Measurements from ENCODE around the gene ARHGEF1.
"Not testable (repeated sequence)": the region's sequence is repeated elsewhere in the genome, so short reads cannot be mapped to it uniquely, and the experiment has no call there.

ARHGEF1 gene

GRCh38 chr19:41910240-41910991 is 27.4 kb downstream of the ARHGEF1 start:
- no peak overlapping the region for H3K4me3 ChIP-seq (replicated peaks; ENCODE audit: low read depth, low read length)
- DNase-seq (ENCODE audit: extremely low read depth, low read depth) = no peak
- TF ChIP-seq, protein P1, sequence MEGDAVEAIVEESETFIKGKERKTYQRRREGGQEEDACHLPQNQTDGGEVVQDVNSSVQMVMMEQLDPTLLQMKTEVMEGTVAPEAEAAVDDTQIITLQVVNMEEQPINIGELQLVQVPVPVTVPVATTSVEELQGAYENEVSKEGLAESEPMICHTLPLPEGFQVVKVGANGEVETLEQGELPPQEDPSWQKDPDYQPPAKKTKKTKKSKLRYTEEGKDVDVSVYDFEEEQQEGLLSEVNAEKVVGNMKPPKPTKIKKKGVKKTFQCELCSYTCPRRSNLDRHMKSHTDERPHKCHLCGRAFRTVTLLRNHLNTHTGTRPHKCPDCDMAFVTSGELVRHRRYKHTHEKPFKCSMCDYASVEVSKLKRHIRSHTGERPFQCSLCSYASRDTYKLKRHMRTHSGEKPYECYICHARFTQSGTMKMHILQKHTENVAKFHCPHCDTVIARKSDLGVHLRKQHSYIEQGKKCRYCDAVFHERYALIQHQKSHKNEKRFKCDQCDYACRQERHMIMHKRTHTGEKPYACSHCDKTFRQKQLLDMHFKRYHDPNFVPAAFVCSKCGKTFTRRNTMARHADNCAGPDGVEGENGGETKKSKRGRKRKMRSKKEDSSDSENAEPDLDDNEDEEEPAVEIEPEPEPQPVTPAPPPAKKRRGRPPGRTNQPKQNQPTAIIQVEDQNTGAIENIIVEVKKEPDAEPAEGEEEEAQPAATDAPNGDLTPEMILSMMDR (IDR thresholded peaks at IDR 0.05; ENCODE audit: low read depth, low read length, missing control alignments) = no peak

GRCh38 chr19:41910992-41911888 is 28.3 kb downstream of the ARHGEF1 start:
- no peak overlapping the region for H3K4me3 ChIP-seq (replicated peaks; ENCODE audit: low read depth, low read length)
- TF ChIP-seq, protein P1 (IDR thresholded peaks at IDR 0.05; ENCODE audit: low read depth, low read length, missing control alignments) = no peak
- DNase-seq (ENCODE audit: extremely low read depth, low read depth) = no peak

- no peak for DNase-seq (ENCODE audit: extremely low read depth, low read depth)
- H3K4me3 ChIP-seq (replicated peaks; ENCODE audit: low read depth, low read length) = no peak overlapping the region
Measured at GRCh38 chr19:41911889-41912731, 29.1 kb downstream of the ARHGEF1 start.

DNA sequence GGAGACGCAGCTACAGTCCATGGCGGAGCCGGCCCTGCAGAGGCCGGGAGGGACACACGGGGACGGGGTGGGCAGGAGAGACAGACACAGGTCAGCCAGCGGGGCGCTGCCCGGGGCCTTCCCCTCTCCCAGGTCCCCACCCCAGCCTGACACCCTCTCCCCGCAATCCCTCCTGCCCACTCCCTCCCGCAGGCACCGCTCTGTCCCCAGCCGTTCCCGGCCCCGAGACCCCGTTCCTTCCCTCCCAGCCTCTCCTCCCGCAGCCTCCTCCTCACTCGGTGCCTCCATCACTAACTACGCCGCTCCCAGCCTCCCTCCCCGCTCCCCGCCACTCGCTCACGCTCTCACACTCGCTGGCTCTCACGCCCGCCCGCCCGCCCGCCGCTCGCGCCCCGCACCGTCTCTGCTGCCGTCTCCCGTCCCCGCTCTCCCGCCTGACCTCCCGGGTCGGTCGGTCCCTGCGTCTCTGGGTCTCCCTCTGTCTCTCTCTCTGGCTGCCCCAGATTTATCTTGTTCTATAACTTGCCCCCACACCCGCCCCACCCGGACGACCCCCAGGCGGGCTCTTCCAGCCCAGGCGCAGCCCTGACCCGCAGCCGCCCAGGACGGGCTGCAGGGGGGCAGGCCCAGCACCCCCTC is 30.0 kb downstream of the ARHGEF1 start:
- DNase-seq (ENCODE audit: extremely low read depth, low read depth) = no peak
- TF ChIP-seq, protein P1 (IDR thresholded peaks at IDR 0.05; ENCODE audit: low read depth, low read length, missing control alignments) = no peak
- no peak overlapping the region for H3K4me3 ChIP-seq (replicated peaks; ENCODE audit: low read depth, low read length)

More at GRCh38 chr19:41911889-41912731, 29.1 kb downstream of the ARHGEF1 start:
- TF ChIP-seq, protein P1 (IDR thresholded peaks at IDR 0.05; ENCODE audit: low read depth, low read length, missing control alignments) = no peak

- no peak overlapping the region for H3K4me3 ChIP-seq (replicated peaks; ENCODE audit: low read depth, low read length)
- DNase-seq (ENCODE audit: extremely low read depth, low read depth) = no peak
- TF ChIP-seq, protein P1 (IDR thresholded peaks at IDR 0.05; ENCODE audit: low read depth, low read length, missing control alignments) = no peak
Measured at GRCh38 chr19:41913538-41914423, 30.8 kb downstream of the ARHGEF1 start.

DNA sequence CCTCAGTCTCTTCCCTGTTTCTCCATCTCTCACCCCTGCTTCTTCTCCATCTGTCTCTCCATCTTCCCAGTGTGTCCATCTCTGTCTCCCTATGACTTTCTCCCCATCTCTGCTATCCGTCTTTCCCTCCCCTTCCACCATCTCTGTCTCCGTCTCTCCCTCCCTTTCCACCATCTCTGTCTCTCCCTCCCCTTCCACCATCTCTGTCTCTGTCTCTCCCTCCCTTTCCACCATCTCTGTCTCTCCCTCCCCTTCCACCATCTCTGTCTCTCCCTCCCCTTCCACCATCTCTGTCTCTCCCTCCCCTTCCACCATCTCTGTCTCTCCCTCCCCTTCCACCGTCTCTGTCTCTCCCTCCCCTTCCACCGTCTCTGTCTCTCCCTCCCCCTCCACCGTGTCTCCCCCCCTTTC is 31.4 kb downstream of the ARHGEF1 start:
- not testable (repeated sequence) for DNase-seq (ENCODE audit: extremely low read depth, low read depth); H3K4me3 ChIP-seq (replicated peaks; ENCODE audit: low read depth, low read length)
